ENCODE data around the gene CPT1A. TPM values are rescaled to one million over a fixed set of nuclear protein-coding genes. Genes with fewer than 3 reads are reported as not detected.

Gene CPT1A
- total RNA-seq, 1 experiment from 2014 or later, result 1.7 TPM

DNA sequence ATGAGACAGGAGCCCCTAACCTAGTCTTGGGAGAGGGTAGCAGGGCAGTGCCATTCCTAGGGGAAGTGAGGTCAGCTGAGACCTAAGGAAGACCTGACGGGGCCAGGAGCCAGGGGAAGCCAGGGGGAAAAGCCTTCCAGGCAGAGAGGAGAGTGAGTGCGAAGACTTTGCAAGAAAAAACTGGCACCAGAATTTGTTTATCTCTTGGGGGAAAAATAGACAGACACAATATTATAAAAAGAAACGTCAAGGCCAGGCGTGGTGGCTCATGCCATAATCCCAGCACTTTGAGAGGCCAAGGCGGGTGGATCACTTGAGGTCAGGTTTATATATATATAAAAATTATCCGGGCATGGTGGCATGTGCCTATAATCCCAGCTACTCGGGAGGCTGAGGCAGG is 63.5 kb downstream of the CPT1A start:
- DNase-seq (ENCODE audit: low read depth, low spot score), result no peak

GRCh38 chr11:68776442-68777235 is 65.1 kb downstream of the CPT1A start:
- DNase-seq (ENCODE audit: low read depth, low spot score), result no peak
- in situ Hi-C loops (cut with HindIII; ENCODE audit: low pct_unique_long_range_greater_than_20kb, low sequenced_read_pairs), result no loop called here

More for the DNA sequence above, 63.5 kb downstream of the CPT1A start:
- in situ Hi-C loops (cut with HindIII; ENCODE audit: low pct_unique_long_range_greater_than_20kb, low sequenced_read_pairs), result no loop called here

DNA sequence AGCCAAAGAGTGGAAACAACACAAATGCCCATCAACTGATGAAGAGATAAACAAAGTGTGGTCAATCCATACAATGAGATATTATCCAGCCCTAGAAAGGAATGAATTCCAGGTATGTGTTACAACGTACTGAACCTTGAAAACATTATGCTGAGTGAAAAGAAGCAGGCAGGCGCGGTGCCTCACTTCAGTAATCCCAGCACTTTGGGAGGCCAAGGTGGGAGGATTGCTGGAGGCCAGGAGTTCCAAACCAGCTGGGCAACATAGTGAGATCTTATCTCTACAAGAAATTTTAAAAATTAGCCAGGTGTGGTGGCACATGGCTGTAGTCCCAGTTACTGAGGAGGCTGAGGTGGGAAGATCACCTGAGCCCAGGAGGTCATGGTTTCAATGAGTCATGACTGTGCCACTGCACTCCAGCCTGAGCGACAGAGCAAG is 65.7 kb downstream of the CPT1A start:
- DNase-seq (ENCODE audit: low read depth, low spot score), result no peak
- in situ Hi-C loops (cut with HindIII; ENCODE audit: low pct_unique_long_range_greater_than_20kb, low sequenced_read_pairs), result no loop called here

GRCh38 chr11:68774194-68774585 is 67.5 kb downstream of the CPT1A start:
- in situ Hi-C loops (cut with HindIII; ENCODE audit: low pct_unique_long_range_greater_than_20kb, low sequenced_read_pairs), result no loop called here
- no peak for DNase-seq (ENCODE audit: low read depth, low spot score)

GRCh38 chr11:68773521-68774193 is 68.1 kb downstream of the CPT1A start:
- in situ Hi-C loops (cut with HindIII; ENCODE audit: low pct_unique_long_range_greater_than_20kb, low sequenced_read_pairs), result no loop called here
- DNase-seq (ENCODE audit: low read depth, low spot score), result no peak

GRCh38 chr11:68772936-68773335 is 68.8 kb downstream of the CPT1A start:
- DNase-seq (ENCODE audit: low read depth, low spot score), result no peak
- in situ Hi-C loops (cut with HindIII; ENCODE audit: low pct_unique_long_range_greater_than_20kb, low sequenced_read_pairs), result no loop called here

DNA sequence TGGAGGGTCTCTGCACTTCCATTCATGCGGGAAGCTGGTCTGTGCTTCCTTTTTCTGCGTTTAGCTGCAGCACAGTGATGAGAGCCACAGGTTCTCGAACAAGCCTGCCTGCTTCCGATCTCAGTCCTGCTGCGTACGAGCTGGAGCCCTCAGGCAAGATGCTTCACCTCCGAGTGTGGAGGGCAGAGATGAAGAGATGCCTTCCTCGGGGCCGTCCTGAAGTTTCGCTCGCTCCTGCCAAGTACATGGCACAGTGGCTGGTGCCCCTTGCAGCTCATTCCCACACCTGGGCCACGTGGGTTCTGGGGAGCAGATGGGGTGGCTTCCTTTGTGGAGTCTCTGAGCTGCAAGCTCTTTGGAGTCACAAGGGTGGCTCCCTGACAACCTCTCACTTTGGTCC is 70.9 kb downstream of the CPT1A start:
- in situ Hi-C loops (cut with HindIII; ENCODE audit: low pct_unique_long_range_greater_than_20kb, low sequenced_read_pairs), result no loop called here
- no peak for DNase-seq (ENCODE audit: low read depth, low spot score)

DNA sequence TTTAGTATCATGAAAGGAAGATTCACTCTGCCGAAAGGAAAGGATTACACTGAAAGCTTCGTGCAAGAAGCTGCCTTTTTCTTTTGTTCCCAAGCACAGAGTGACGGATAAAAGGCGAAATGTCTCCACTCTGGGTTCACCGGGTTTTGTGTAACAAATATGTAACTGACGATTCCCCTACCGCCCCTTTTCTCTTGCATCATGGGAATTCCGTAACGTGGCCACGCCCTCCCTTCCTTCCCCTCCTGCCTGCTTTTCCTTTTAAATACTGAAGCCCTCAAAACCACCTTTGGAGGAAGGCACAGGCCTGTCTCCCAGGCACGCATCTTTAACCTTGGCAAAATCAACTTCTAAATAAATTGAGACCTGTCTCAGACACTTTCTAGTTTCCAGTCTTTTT is 74.0 kb downstream of the CPT1A start:
- in situ Hi-C loops (cut with HindIII; ENCODE audit: low pct_unique_long_range_greater_than_20kb, low sequenced_read_pairs), result no loop called here

DNA sequence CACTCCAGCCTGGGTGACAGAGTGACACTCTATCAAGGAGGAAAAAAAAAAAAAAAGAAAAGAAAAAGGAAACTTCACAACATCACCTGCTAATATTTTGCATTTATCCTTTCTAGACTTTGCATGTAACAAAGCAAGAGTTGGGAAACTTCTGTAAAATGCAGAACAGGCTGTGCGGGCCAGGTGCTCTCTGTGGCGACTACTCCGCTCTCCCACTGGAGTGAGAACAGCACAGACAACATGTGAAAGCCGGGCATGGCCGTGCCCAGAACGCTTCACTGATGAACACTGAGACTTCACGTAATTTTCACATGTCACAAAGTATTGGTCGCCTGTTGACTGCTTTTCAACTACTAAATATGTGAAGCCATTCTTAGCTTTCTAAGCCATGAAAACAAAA is 74.9 kb downstream of the CPT1A start:
- no peak for DNase-seq (ENCODE audit: low read depth, low spot score)
- in situ Hi-C loops (cut with HindIII; ENCODE audit: low pct_unique_long_range_greater_than_20kb, low sequenced_read_pairs), result no loop called here

More for the DNA sequence above, 74.0 kb downstream of the CPT1A start:
- DNase-seq (ENCODE audit: low read depth, low spot score), result no peak

GRCh38 chr11:68764746-68765145 is 77.0 kb downstream of the CPT1A start:
- in situ Hi-C loops (cut with HindIII; ENCODE audit: low pct_unique_long_range_greater_than_20kb, low sequenced_read_pairs), result no loop called here
- DNase-seq (ENCODE audit: low read depth, low spot score), result no peak

DNA sequence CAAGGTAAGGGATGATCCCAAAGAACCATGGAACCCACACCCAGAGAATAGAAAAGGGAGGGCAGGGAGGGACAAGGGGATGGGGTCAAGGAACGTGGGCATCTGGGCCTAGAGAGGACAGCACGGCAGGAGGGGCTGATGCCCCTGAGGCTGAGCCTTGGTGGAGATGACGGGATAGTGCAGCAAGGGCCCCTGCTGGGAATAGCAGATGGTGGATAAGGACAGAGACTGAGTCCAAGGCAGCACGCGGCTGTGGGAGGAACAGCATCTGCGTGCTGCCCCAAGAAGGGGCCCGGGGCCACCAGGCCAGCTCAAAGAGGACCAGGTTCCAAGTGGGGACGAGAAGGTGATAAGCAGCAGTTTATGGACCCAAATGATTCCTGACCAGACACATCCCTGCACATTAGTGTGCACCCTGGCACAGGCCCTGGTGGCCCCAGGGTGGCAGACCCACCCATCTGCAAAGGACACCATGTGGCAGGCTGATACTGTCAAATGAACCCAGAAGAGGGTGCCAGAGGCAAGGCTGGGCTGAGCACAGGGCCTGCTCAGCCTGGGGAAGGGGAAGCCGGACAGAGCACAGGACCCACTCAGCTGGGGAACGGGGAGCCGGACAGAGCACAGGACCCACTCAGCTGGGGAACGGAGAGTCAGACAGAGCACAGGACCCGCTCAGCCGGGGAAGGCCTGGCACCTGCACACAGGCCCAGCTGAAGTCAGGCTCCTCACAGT is 77.6 kb downstream of the CPT1A start:
- no peak for DNase-seq (ENCODE audit: low read depth, low spot score)
- in situ Hi-C loops (cut with HindIII; ENCODE audit: low pct_unique_long_range_greater_than_20kb, low sequenced_read_pairs), result no loop called here

- in situ Hi-C loops (cut with HindIII; ENCODE audit: low pct_unique_long_range_greater_than_20kb, low sequenced_read_pairs), result no loop called here
- DNase-seq (ENCODE audit: low read depth, low spot score), result no peak
Observed at GRCh38 chr11:68763181-68763721, 78.5 kb downstream of the CPT1A start.

DNA sequence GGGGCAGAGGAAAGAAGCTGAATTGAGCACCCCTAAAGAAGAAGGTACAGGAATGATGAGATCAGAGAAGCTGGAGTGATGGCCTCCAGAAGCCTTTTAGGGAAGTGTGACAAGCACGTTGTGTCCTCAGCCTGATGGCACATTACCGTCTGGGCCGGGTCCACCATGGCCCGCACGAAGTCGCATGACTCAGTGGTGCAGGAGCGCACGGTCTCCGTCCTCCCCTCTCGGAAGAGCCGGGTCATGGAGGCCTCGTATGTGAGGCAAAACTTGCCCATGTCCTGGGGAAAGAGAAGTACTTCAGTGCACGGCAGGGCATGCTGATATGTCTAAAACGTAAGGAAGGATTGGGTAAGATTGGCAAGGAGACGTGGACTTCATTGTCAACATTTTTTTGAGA is 79.2 kb downstream of the CPT1A start:
- DNase-seq (ENCODE audit: low read depth, low spot score), result no peak
- in situ Hi-C loops (cut with HindIII; ENCODE audit: low pct_unique_long_range_greater_than_20kb, low sequenced_read_pairs), result no loop called here

DNA sequence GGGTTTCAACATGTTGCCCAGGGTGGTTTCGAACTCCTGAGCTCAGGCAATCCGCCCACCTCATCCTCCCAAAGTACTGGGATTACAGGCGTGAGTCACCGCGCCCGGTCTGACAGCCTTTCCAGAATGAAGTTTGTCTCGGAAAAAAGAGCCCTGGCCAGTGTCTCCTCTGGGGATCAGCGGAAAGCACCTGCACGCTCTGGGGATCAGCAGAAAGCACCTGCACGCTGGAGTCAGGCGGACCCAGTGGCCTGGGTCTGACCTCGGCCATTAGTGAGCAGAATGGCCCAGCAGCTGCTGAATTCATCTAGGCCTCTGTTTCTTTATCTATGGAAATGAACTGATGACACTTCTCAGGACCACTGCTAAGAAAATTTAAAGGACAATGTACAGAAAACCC is 79.9 kb downstream of the CPT1A start:
- in situ Hi-C loops (cut with HindIII; ENCODE audit: low pct_unique_long_range_greater_than_20kb, low sequenced_read_pairs), result no loop called here
- DNase-seq (ENCODE audit: low read depth, low spot score), result no peak

GRCh38 chr11:68759991-68760390 is 81.7 kb downstream of the CPT1A start:
- in situ Hi-C loops (cut with HindIII; ENCODE audit: low pct_unique_long_range_greater_than_20kb, low sequenced_read_pairs), result no loop called here
- DNase-seq (ENCODE audit: low read depth, low spot score), result no peak

DNA sequence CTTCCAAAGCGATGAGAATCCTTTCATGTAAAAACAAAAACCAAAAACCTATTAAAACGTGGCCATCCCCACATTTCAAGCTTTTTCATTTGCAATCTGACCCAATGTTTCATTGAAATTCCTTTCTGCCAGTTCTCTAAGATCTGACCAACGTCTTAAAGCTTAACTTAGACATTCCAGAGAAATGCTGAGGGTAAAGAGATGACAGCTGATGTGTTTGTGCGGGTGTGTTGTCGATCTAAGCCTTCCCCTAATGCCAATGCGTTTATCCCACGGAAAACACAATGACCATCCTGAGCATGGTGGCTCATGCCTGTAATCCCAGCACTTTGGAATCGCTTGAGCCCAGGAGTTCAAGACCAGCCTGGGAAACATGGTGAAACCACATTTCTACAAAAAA is 84.0 kb downstream of the CPT1A start:
- no peak for DNase-seq (ENCODE audit: low read depth, low spot score)
- in situ Hi-C loops (cut with HindIII; ENCODE audit: low pct_unique_long_range_greater_than_20kb, low sequenced_read_pairs), result no loop called here

DNA sequence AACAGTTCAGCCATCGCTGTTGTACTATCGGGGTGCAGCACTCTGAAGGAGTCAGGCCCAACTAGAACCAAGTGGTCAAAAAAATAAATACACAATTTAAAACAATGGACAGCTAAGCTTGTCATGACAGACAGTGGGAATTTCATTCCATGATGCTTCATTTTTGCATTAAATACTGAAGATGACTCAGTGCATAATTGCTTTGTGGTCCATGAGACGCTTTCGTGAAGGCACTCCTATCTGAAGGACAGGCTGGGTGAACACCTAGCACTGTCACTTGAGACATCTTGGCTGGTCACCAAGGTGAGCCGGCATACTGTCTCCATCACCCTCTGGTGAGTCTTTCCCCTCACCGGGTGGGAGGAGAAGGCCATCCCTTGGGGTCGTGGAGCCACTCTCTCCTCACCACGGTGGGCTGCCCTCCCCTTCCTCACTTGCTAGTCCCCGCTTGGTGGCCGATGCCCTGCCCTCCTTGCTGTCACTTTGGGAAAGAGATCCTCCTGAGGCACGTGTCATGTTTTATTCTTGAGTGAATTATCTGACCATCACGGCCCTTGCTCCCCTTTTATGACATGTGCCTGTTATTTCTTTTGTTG is 85.4 kb downstream of the CPT1A start:
- DNase-seq (ENCODE audit: low read depth, low spot score), result no peak
- in situ Hi-C loops (cut with HindIII; ENCODE audit: low pct_unique_long_range_greater_than_20kb, low sequenced_read_pairs), result no loop called here

DNA sequence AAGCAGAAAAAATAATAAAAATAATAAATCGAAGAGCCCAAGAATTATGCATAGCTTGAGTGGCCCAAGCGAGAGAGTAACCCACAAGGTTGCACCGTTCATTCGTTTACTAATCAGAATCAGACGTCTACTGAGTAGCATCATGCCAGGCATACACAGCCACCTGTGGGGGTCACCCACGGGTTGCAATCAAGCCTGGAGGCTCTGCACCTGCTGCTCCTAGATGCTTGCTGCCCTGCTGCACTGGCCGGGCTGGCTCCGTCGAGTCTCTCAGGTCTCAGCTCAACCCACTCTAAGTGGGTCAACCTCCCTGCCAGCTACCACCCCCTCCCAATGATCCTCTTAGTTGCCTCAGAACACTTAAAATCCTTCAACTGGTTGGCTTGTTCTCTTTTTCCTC is 88.4 kb downstream of the CPT1A start:
- in situ Hi-C loops (cut with HindIII; ENCODE audit: low pct_unique_long_range_greater_than_20kb, low sequenced_read_pairs), result no loop called here
- DNase-seq (ENCODE audit: low read depth, low spot score), result no peak

Measured in SK-MEL-5 (cell line).